Esophagus squamous epithelium (tissue), 5 donors: ENCODE measurements around the gene SCN4A. TPM values are rescaled to one million over a fixed set of nuclear protein-coding genes. Genes with fewer than 3 reads are reported as not detected.

Source experiments
- DNase-seq: peaks from one replicate; lab custom pipeline; 2025; lab: John Stamatoyannopoulos, UW
- H3K27ac ChIP-seq, 4 donors: fragments of 200-600 bp; sonication (generic); one replicate each; pipeline ENCODE4 v1.5.1; 2016 to 2019; ENCODE audit warnings: mild to moderate bottlenecking in 1 of 4
- H3K27me3 ChIP-seq, 4 donors: fragments of 200-600 bp; sonication (generic); 1 replicate in 3 of 4; 2 replicates in 1 of 4; pipeline versions ENCODE4 v1.5.1 to v1.6.0; 2017 to 2021; ENCODE audit warnings: antibody characterized with exemption in 1 of 4
- H3K36me3 ChIP-seq, 3 donors: fragments of 200-600 bp; sonication (generic); one replicate each; pipeline ENCODE4 v1.5.1; 2016 to 2019
- H3K4me1 ChIP-seq, 3 donors: fragments of 200-600 bp; sonication (generic); one replicate each; pipeline ENCODE4 v1.5.1; 2017 to 2019
- H3K4me3 ChIP-seq, 4 donors: fragments of 200-600 bp; sonication (generic); 1 replicate in 3 of 4; 2 replicates in 1 of 4; pipeline ENCODE4 v1.5.1; 2016 to 2019; ENCODE audit warnings: mild to moderate bottlenecking in 2 of 4, moderate library complexity in 1 of 4
- H3K9me3 ChIP-seq, 3 donors: fragments of 200-600 bp; sonication (generic); one replicate each; pipeline ENCODE4 v1.5.1; 2016 to 2019
- POLR2A ChIP-seq, 4 donors: fragments of 450-650 bp; IDR thresholded peaks; one replicate each; pipeline ENCODE4 v1.6.1; 2017; ENCODE audit warnings: antibody characterized with exemption in 4 of 4, mild to moderate bottlenecking in 4 of 4, moderate library complexity in 3 of 4
- WGBS, 2 donors: methylation state at CpG; one replicate each; pipeline ENCODE4 v1.1.5; 2018; 5-methylcytosine and 5-hydroxymethylcytosine counted together
- intact Hi-C: fragments of 100-400 bp; cut with DNase I; formaldehyde crosslinking; loops from one replicate; pipeline ENCODE4 v1.15.0; 2022
- total RNA-seq, 4 donors: library from RNA; depleted of rRNA; stranded (reverse); fragments of >200 nt; gene quantifications; one replicate each; pipeline ENCODE4 v1.1.0, GENCODE V29; 2016
- TF ChIP-seq, protein P1 (sequence below), 6 experiments: fragments of 450-650 bp in 4 of 6; fragments of 200-600 bp in 2 of 6; sonication (generic) in 2 of 6; IDR thresholded peaks; one replicate each; pipeline ENCODE4 v1.5.1; 2016 to 2019; ENCODE audit warnings: antibody characterized with exemption in 6 of 6, mild to moderate bottlenecking in 4 of 6, moderate library complexity in 4 of 6
- donor health status: DM: yes; HTN: yes; CAD: no.

Gene SCN4A
- total RNA-seq, 4 donors from 2014 or later: under 0.01 to 0.12 TPM; not detected in 2

DNA sequence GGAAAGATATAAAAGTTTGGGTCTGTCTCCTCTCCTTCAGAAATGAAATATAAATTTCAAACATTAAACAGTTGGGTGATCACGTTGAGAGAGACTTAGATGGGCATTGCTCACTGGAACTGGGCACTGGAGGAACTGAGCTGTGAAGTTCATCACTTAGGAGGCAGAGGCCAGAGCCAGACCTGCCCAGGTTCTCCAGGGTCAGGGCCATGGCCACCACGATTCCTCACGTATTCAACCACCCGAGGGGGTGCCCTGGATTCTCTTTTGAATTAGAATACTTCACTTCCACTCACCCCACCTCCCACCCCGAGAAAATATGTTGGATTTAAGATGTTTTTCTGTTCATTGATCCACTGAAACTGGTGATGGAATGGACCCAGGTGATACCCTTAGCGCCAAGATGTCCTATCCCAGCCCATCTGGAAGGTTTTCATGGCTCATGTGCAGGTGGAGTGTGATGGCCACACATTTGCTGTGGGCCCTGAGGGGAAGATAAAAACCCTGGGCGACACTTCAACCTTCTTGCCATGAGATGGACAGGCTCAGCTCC is 31.6 kb upstream of the SCN4A start:
- 90 to 96% methylated on average over 4 to 6 of the region's 7 CpGs for whole genome bisulfite sequencing, 2 donors
- Histone ChIP-seq H3K27ac (peak overlapping the region in 1 of 4 donors; percentile 72), H3K36me3 (no peaks in the 10 kb centered on the region), H3K27me3 (peaks cover 0 to 14% (median under 1%) of the 10 kb centered on the region in 4 donors), H3K4me1 (peaks cover 0 to 42% (median 29%) of the 10 kb centered on the region in 3 donors), H3K4me3 (no peak overlapping the region), H3K9me3 (no peaks in the 10 kb centered on the region)
- TF ChIP-seq, protein P1, sequence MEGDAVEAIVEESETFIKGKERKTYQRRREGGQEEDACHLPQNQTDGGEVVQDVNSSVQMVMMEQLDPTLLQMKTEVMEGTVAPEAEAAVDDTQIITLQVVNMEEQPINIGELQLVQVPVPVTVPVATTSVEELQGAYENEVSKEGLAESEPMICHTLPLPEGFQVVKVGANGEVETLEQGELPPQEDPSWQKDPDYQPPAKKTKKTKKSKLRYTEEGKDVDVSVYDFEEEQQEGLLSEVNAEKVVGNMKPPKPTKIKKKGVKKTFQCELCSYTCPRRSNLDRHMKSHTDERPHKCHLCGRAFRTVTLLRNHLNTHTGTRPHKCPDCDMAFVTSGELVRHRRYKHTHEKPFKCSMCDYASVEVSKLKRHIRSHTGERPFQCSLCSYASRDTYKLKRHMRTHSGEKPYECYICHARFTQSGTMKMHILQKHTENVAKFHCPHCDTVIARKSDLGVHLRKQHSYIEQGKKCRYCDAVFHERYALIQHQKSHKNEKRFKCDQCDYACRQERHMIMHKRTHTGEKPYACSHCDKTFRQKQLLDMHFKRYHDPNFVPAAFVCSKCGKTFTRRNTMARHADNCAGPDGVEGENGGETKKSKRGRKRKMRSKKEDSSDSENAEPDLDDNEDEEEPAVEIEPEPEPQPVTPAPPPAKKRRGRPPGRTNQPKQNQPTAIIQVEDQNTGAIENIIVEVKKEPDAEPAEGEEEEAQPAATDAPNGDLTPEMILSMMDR (IDR thresholded peaks at IDR 0.05): no peak
- no peak for TF ChIP-seq POLR2A (IDR thresholded peaks at IDR 0.05)
- intact Hi-C loops: no loop called here
- no peak for DNase-seq

DNA sequence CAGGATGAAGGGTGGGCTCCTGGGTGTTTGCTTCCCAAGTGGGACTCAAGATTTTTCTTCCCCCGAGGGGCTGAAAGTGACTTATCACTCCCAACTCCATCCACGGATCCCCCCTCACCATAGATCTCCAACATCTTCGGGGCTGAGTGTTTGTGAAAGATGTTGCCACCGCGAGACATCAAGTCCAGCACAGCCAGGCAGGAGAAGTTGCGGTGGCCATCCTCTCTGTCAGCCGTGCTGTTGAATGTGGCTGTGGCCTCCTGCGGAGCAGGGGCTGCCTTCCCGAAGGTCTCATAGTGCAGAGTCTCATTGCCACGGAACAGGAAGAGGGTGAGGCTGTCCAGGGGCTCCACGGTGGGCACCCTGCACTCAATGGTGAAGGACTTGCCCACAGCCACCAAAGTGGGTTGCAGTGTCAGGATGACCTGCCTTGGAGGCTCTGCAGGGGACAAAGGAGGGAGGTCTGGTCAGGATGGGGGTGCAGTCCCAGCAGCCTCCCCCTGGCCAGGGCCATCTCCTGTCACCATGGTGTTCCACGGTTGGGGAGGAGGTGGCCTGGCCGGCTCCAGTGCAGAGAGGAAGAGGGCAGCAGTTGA is 30.9 kb upstream of the SCN4A start:
- TF ChIP-seq POLR2A (IDR thresholded peaks at IDR 0.05): no peak
- TF ChIP-seq, protein P1 (IDR thresholded peaks at IDR 0.05): no peak
- DNase-seq: no peak
- intact Hi-C loops: no loop called here

DNA sequence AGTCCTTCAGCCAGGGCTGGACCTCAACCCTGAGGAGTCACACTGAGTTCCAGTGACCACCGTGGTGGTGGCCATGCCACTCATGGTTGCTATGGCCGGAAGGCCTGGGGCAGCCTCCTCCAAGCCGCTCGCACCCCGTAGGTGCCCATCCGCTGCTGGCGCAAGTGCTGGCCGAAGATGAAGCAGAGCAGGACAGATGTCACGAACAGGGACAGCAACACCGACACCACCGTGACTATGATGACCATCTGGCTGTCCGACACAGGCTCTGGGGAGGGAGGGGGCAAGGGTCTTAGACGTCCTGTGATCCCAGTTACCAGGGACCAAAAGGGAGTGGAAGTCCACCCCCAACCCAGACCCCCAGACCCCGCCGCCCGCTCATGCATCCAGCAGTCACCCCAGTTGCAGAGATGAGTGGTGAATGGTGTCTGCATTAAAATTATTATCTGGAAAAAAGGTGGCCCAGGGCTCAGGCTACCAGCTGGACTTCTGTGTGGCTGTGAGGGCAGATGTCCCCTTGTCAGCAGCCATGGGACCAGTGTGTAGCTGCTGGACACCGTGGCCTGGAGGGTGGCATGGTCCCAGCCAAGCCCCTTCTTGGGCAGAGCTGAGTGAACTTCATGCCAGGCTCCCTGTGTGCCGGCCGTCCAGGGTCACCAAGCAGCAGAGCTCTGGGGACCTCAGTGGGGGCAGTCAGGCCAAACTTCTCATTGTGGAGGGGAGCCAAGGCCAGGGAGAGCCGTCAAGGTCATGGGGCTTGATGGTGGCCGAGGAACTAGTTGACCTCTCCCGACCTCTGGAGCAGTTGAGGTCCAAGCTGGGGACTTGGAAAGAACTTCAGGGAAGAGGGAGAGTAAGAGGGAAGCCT is 30.2 kb upstream of the SCN4A start:
- whole genome bisulfite sequencing, 2 donors: 81% methylated on average over 8 to 10 of the region's 22 CpGs
- Histone ChIP-seq H3K36me3 (no peaks in the 10 kb centered on the region), H3K4me3 (no peak overlapping the region), H3K4me1 (peaks cover 10 to 42% (median 22%) of the 10 kb centered on the region in 3 donors), H3K27ac (peak overlapping the region in 3 of 4 donors; percentile 44 to 76 (median 57)), H3K9me3 (no peaks in the 10 kb centered on the region), H3K27me3 (peaks cover 0 to 28% (median 4%) of the 10 kb centered on the region in 4 donors)
- intact Hi-C loops: no loop called here
- no peak for DNase-seq
- TF ChIP-seq POLR2A (IDR thresholded peaks at IDR 0.05): no peak
- TF ChIP-seq, protein P1 (IDR thresholded peaks at IDR 0.05): no peak

More for the DNA sequence above, 30.9 kb upstream of the SCN4A start:
- Histone ChIP-seq H3K27me3 (peaks cover 0 to 21% (median 4%) of the 10 kb centered on the region in 4 donors), H3K27ac (no peak overlapping the region), H3K36me3 (no peaks in the 10 kb centered on the region), H3K4me3 (no peak overlapping the region), H3K4me1 (peaks cover 3 to 42% (median 27%) of the 10 kb centered on the region in 3 donors), H3K9me3 (no peaks in the 10 kb centered on the region)
- 70 to 72% methylated on average over 4 to 5 of the region's 13 CpGs for WGBS, 2 donors

DNA sequence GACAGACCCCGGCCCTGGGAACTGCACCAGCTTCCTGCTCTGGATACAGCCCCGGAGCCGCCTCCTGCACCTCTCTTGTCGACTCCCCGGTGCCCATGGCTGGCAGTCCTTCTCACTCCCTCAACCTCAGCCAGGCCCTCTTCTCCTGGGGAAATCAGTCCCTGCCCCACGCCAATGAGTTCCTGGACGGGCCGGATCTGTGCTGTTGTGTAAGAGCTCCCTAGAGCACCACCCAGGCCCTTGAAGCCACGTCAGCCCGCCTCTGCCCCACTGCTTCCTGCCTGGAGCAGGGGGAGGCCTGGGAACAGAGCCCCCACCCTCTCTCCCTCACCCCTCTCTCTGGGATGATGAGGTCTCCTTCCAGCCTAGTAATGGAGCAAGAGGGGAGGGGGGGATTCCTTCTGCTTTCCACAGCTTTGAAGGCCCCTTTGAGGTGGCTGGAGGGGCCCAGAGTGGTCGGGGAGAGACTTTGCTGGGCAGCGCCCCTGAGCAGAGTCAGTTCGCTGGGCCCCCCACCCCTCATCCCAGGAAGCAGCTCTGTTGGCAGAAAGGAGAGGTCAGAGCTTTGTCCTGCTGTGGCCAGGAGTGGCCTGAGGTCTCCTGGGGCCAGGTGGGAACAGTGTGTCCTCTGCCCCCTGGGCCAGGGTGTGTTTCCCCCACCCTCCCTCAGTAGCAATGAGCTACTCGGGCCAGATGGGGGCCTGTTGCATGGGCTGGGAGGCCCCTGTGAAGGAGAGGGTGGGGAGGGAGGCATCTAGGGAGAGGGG is 29.2 kb upstream of the SCN4A start:
- Histone ChIP-seq H3K9me3 (no peaks in the 10 kb centered on the region), H3K27ac (peak overlapping the region in 3 of 4 donors; percentile 44 to 76 (median 57)), H3K4me1 (peaks cover 12 to 41% (median 14%) of the 10 kb centered on the region in 3 donors), H3K27me3 (peaks cover 0 to 37% (median 4%) of the 10 kb centered on the region in 4 donors), H3K36me3 (no peaks in the 10 kb centered on the region), H3K4me3 (no peak overlapping the region)
- intact Hi-C loops: no loop called here
- TF ChIP-seq, protein P1 (IDR thresholded peaks at IDR 0.05): no peak
- no peak for TF ChIP-seq POLR2A (IDR thresholded peaks at IDR 0.05)
- WGBS, 2 donors: 40 to 81% methylated on average over 4 to 5 of the region's 14 CpGs
- no peak for DNase-seq
